ENCODE results near the gene PLEKHG4B.

PLEKHG4B gene

GRCh38 chr5:129148-129547 is 37.2 kb downstream of the PLEKHG4B start:
- DNase-seq (ENCODE audit: low read depth in 2 of 2), result no peak

- DNase-seq (ENCODE audit: low read depth in 2 of 2), result no peak
These were observed 37.9 kb downstream of the PLEKHG4B start for GRCh38 chr5:129820-130219.

GRCh38 chr5:130601-131131 is 38.7 kb downstream of the PLEKHG4B start:
- DNase-seq (ENCODE audit: low read depth in 2 of 2), result no peak

GRCh38 chr5:136901-137300 is 44.9 kb downstream of the PLEKHG4B start:
- no peak for DNase-seq (ENCODE audit: low read depth in 2 of 2)

GRCh38 chr5:137741-138140 is 45.8 kb downstream of the PLEKHG4B start:
- DNase-seq (ENCODE audit: low read depth in 2 of 2), result no peak

- no peak for DNase-seq (ENCODE audit: low read depth in 2 of 2)
These were observed 47.0 kb downstream of the PLEKHG4B start for GRCh38 chr5:138936-139335.

GRCh38 chr5:139579-140442 is 47.8 kb downstream of the PLEKHG4B start:
- DNase-seq (ENCODE audit: low read depth in 2 of 2), result no peak

GRCh38 chr5:140443-140829 is 48.5 kb downstream of the PLEKHG4B start:
- DNase-seq (ENCODE audit: low read depth in 2 of 2), result no peak

GRCh38 chr5:141211-141610 is 49.2 kb downstream of the PLEKHG4B start:
- DNase-seq (ENCODE audit: low read depth in 2 of 2), result no peak

GRCh38 chr5:141761-142160 is 49.8 kb downstream of the PLEKHG4B start:
- no peak for DNase-seq (ENCODE audit: low read depth in 2 of 2)

GRCh38 chr5:142246-142810 is 50.4 kb downstream of the PLEKHG4B start:
- DNase-seq (ENCODE audit: low read depth in 2 of 2), result no peak

- no peak for DNase-seq (ENCODE audit: low read depth in 2 of 2)
These were observed 51.1 kb downstream of the PLEKHG4B start for GRCh38 chr5:143041-143440.

GRCh38 chr5:144941-145340 is 53.0 kb downstream of the PLEKHG4B start:
- no peak for DNase-seq (ENCODE audit: low read depth in 2 of 2)

GRCh38 chr5:145585-146323 is 53.8 kb downstream of the PLEKHG4B start:
- DNase-seq (ENCODE audit: low read depth in 2 of 2), result no peak

GRCh38 chr5:147751-148150 is 55.8 kb downstream of the PLEKHG4B start:
- DNase-seq (ENCODE audit: low read depth in 2 of 2), result no peak

- no peak for DNase-seq (ENCODE audit: low read depth in 2 of 2)
These were observed 57.9 kb downstream of the PLEKHG4B start for GRCh38 chr5:149745-150485.

GRCh38 chr5:150746-151145 is 58.8 kb downstream of the PLEKHG4B start:
- no peak for DNase-seq (ENCODE audit: low read depth in 2 of 2)

GRCh38 chr5:152077-152476 is 60.1 kb downstream of the PLEKHG4B start:
- DNase-seq (ENCODE audit: low read depth in 2 of 2), result no peak

GRCh38 chr5:153256-153655 is 61.3 kb downstream of the PLEKHG4B start:
- DNase-seq (ENCODE audit: low read depth in 2 of 2), result no peak

GRCh38 chr5:154236-154635 is 62.3 kb downstream of the PLEKHG4B start:
- DNase-seq (ENCODE audit: low read depth in 2 of 2), result no peak

- no peak for DNase-seq (ENCODE audit: low read depth in 2 of 2)
These were observed 62.9 kb downstream of the PLEKHG4B start for GRCh38 chr5:154826-155225.

Data from stimulated activated CD4-positive, alpha-beta T cell treated with anti-CD3 and anti-CD28 coated beads, Interleukin-12 subunit alpha, Interleukin-12 subunit beta, amount 100 ng/mL, for 24 hours (primary cell).